Activated naive CD4-positive, alpha-beta T cell treated with anti-CD3 and anti-CD28 coated beads, Interleukin-2, amount 50 U/mL, for 24 hours (primary cell): Measurements from ENCODE around the gene ZNF581.

Experiments
- H3K27ac Mint-ChIP-seq: one replicate; pipeline ENCODE4 v1.8.0; 2021; ENCODE audit warnings: mild to moderate bottlenecking, mixed read lengths
- H3K27me3 Mint-ChIP-seq: one replicate; pipeline ENCODE4 v1.8.0; 2021; ENCODE audit warnings: mixed read lengths
- H3K36me3 Mint-ChIP-seq: one replicate; pipeline ENCODE4 v1.8.0; 2021; ENCODE audit warnings: mixed read lengths
- H3K4me1 Mint-ChIP-seq: one replicate; pipeline ENCODE4 v1.8.0; 2021; ENCODE audit warnings: mixed read lengths
- H3K4me3 Mint-ChIP-seq: one replicate; pipeline ENCODE4 v1.8.0; 2021; ENCODE audit warnings: mild to moderate bottlenecking, mixed read lengths
- H3K9me3 Mint-ChIP-seq: one replicate; pipeline ENCODE4 v1.8.0; 2021; ENCODE audit warnings: mixed read lengths

The ZNF581 gene

DNA sequence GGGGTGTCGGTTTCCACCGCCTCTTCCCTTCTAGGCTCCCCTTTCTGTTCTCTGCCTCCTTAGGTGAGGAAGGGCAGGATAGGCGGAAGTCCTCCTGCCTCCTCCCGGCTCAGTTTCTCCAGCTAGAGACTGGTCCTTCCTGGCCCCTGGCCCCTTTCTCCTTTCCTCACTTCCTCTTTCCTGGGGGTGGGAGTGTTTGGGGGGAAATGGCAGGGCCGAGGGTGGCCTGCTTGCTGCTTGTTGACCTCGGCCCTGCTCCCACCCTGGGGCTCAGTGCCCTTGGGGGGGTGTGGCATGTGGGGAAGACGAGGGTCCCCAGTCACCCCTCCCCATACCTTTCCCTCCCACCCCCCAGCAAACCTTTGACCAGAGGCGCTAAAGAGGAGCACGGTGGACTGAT is 16.4 kb downstream of the ZNF581 start:
- Mint-ChIP-seq H3K4me1 (peaks cover 58% of the 10 kb centered on the region), H3K36me3 (peaks cover 16% of the 10 kb centered on the region), H3K9me3 (no peaks in the 10 kb centered on the region), H3K27me3 (no peaks in the 10 kb centered on the region), H3K27ac (peak overlapping the region; percentile 92), H3K4me3 (peak overlapping the region; percentile 51)

DNA sequence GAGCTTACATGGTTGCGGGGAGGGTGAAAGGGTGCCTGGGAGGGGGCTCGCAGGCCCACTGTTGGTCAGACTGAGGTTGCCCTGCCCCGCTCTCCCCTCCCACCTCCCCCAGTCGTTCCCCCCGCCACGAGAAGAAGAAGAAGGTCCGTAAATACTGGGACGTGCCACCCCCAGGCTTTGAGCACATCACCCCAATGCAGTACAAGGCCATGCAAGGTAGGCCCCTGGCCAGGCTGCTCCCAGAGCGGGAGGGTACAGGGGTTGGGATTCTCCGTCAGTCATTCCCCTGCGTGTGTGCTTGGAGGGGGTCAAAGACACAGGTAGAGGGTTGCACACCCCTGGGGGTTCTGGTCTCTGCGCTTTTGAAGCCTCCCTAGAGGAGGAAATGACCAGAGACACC is 17.0 kb downstream of the ZNF581 start:
- peak overlapping the region; percentile 17 for H3K27ac Mint-ChIP-seq
- no peaks in the 10 kb centered on the region for H3K27me3 Mint-ChIP-seq
- H3K9me3 Mint-ChIP-seq = no peaks in the 10 kb centered on the region
- no peak overlapping the region for H3K4me3 Mint-ChIP-seq
- peaks cover 16% of the 10 kb centered on the region for H3K36me3 Mint-ChIP-seq
- peaks cover 58% of the 10 kb centered on the region for H3K4me1 Mint-ChIP-seq

DNA sequence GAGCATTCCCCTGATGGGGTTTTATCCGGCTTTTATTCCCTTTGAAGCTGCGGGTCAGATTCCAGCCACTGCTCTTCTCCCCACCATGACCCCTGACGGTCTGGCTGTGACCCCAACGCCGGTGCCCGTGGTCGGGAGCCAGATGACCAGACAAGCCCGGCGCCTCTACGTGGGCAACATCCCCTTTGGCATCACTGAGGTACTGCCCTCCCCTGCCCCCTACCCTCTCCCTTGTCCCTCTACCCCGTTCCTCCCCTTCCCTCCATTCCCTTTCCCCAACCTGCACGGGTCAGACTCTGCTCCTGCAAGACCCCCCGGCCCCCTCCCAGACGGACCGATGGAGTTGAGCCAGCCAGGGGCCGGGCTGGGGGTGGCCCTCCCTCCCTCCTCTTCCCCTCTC is 17.5 kb downstream of the ZNF581 start:
- H3K9me3 Mint-ChIP-seq = no peaks in the 10 kb centered on the region
- no peak overlapping the region for H3K27ac Mint-ChIP-seq
- H3K27me3 Mint-ChIP-seq = no peaks in the 10 kb centered on the region
- peaks cover 55% of the 10 kb centered on the region for H3K4me1 Mint-ChIP-seq
- peaks cover 13% of the 10 kb centered on the region for H3K36me3 Mint-ChIP-seq
- no peak overlapping the region for H3K4me3 Mint-ChIP-seq

DNA sequence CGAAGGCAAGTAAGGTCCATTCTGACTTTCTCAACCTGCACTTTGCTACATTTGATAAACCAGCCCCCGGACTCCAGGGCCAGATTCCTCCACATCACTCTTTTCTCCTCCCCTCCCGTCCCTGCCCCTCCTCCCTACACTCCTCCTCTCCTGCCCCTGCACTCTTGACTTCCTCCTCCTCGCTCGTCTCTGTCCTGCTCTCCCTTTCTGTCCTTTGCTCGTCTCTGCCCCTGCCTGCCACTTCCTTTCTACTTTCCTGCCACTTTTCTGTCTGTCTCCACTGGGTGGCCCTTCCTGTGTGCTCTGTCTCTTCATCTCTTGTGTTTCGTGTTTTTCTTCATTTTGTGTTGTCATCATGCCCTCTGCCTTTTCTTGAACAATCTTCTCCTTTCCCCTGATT is 18.4 kb downstream of the ZNF581 start:
- Mint-ChIP-seq H3K4me1 (peaks cover 55% of the 10 kb centered on the region), H3K27ac (peak overlapping the region; percentile 51), H3K36me3 (peaks cover 9% of the 10 kb centered on the region), H3K4me3 (peak overlapping the region; percentile 43), H3K9me3 (no peaks in the 10 kb centered on the region), H3K27me3 (no peaks in the 10 kb centered on the region)

DNA sequence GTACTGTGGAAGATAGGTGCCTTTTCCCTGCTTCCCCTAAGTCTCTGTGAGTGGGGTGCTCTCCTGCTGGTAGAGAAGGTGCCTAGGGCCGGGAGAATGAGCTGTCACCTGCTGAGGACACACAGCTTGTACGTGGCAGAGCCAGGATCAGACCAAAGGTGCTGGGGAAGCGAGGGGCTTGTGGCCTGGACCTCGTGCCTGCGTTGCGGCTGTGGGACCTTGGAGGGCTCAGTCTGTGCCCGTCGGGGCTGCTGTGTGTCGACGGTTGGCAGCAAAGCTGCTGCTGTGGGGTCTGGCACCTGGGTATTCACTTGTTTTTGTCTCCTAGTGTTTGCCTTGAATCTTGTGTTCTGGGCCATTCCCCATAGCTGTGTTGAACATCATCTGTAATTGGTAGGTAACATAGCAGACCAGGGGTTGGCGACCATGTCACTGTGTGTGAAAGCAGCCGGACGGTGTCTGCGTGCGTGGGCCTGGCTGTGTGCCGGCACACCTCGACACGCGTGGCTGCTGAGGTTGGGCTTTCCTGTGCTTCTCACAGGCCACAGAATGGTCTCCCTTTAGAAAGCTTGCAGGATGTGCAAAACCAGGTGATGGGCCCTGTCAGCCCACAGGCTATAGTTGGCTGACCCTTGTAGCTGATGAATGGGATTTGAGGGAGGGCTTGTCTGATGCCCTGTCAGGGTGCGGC is 20.5 kb downstream of the ZNF581 start:
- H3K9me3 Mint-ChIP-seq = no peaks in the 10 kb centered on the region
- H3K27ac Mint-ChIP-seq = no peak overlapping the region
- H3K4me3 Mint-ChIP-seq = no peak overlapping the region
- peaks cover 40% of the 10 kb centered on the region for H3K4me1 Mint-ChIP-seq
- H3K27me3 Mint-ChIP-seq = no peaks in the 10 kb centered on the region
- H3K36me3 Mint-ChIP-seq = peaks cover 9% of the 10 kb centered on the region

DNA sequence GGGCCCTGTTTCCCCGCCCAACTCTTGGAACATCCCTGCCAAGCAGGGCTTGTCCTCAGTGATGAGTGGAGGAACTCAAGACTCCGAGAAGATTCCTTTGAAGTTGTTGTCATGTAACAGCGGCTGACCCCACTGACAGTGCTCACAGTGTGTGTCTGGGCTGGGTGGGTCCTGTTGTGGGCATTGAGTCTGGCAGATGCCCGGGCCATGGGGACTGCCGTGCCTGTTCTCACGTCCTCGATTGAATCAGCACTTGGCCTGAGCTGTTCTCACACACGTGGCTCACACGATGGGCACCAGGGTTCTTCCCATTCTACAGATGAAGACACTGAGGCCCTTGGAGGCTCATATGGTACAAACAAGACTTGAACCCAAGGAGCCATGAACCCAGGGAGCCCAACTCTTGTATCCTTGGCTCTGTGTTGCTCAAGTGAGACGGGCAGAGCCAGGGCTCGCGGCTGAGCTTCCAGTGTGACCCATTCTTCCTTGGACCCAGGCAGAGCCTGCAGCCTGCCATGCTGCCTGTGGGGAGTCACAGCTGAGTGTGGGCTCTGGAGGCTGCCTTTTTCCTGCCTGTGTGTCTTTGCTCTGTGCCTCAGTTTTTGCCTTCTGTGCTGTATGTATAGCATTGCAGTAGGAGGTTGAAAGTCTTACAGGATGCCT is 23.0 kb downstream of the ZNF581 start:
- H3K27ac Mint-ChIP-seq = no peak overlapping the region
- peaks cover 11% of the 10 kb centered on the region for H3K36me3 Mint-ChIP-seq
- H3K4me3 Mint-ChIP-seq = no peak overlapping the region
- H3K4me1 Mint-ChIP-seq = peaks cover 36% of the 10 kb centered on the region
- no peaks in the 10 kb centered on the region for H3K9me3 Mint-ChIP-seq
- no peaks in the 10 kb centered on the region for H3K27me3 Mint-ChIP-seq

DNA sequence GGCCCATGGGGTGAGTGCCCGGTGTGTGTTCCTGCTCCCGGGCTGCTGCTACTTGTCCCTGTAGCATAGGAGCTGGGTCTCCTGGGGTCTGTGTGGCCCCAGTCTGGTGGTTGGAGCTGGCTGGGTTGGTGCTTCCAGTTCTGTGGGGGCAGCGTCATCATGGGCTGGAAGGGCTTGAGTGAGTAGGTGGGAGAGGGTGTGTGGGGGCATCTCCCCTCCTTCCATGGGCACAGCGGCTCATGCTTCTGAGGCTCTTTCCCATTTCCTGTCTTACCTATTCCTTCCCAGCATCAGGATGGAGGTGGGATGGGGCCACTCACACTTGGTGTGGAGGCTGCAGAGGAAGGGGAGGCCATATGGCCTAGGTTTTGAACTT is 23.5 kb downstream of the ZNF581 start:
- Mint-ChIP-seq H3K4me1 (peaks cover 33% of the 10 kb centered on the region), H3K36me3 (peaks cover 9% of the 10 kb centered on the region), H3K27me3 (no peaks in the 10 kb centered on the region), H3K9me3 (no peaks in the 10 kb centered on the region), H3K27ac (no peak overlapping the region), H3K4me3 (no peak overlapping the region)

DNA sequence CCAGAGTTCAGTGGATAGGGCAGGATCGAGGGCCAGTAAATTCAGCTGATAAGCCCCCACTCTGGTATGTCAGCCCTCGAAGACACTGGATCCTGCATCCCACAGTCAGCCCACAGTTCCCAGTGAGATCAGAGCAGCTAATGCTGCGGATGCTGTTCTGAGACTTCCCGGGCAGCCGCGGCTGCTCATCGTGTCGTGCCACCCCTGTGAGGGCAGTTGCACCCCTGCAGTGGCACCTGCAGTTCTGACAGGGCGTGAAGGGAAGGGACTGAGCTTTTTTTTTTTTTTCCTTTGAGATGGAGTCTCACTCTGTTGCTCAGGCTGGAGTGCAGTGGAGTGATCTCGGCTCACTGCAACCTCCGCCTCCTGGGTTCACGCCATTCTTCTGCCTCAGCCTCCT is 24.1 kb downstream of the ZNF581 start:
- Mint-ChIP-seq H3K27me3 (no peaks in the 10 kb centered on the region), H3K27ac (no peak overlapping the region), H3K9me3 (no peaks in the 10 kb centered on the region), H3K4me1 (peaks cover 35% of the 10 kb centered on the region), H3K4me3 (no peak overlapping the region), H3K36me3 (peaks cover 8% of the 10 kb centered on the region)

DNA sequence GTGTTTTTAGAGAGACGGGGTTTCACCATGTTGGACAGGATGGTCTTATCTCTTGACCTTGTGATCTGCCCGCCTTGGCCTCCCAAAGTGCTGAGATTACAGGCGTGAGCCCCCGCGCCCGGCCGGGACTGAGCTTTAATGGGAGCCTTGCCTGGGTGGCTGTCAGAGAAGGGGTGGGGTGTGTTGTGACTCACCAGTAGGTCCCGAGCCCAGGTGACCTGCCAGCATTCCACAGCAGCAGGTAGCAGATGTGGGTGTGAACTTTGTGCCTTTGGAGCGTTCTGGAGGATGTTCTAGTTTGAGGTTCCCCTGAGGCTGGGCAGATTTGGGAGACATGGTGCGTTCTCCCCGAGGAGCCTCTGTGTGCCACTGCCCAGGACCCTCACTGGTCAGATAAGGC is 24.5 kb downstream of the ZNF581 start:
- no peak overlapping the region for H3K4me3 Mint-ChIP-seq
- no peaks in the 10 kb centered on the region for H3K9me3 Mint-ChIP-seq
- H3K4me1 Mint-ChIP-seq = peaks cover 31% of the 10 kb centered on the region
- H3K36me3 Mint-ChIP-seq = peaks cover 5% of the 10 kb centered on the region
- H3K27ac Mint-ChIP-seq = no peak overlapping the region
- no peaks in the 10 kb centered on the region for H3K27me3 Mint-ChIP-seq

DNA sequence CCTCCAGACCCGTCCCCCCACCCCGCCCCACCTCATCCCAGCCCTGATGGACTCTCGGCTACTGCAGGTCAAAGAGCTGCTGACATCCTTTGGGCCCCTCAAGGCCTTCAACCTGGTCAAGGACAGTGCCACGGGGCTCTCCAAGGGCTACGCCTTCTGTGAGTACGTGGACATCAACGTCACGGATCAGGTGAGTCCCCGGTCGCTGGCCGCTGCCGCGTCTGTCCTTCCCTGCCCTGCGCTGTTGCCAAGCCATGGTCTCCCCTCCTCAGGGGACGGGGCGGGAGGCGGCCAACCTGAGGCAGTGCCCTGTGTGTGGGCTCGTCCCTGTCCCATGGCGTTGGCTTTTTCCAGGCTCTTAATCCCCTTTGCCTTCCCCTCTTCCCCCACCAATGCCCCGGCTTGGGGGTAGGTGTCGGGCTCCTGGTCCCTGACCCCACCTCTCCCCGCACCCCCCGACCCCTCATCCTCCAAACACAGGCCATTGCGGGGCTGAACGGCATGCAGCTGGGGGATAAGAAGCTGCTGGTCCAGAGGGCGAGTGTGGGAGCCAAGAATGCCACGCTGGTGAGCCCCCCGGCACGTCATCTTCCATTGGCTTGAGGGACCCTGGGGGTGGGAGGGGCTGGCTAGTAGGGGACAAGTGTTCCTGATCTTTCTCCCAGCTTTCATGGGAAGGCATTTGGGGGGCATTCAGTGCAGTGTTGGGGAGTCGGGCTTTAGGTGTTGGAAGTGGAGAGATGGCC is 25.3 kb downstream of the ZNF581 start:
- peaks cover 31% of the 10 kb centered on the region for H3K4me1 Mint-ChIP-seq
- peaks cover 4% of the 10 kb centered on the region for H3K36me3 Mint-ChIP-seq
- no peaks in the 10 kb centered on the region for H3K9me3 Mint-ChIP-seq
- H3K27ac Mint-ChIP-seq = no peak overlapping the region
- no peaks in the 10 kb centered on the region for H3K27me3 Mint-ChIP-seq
- no peak overlapping the region for H3K4me3 Mint-ChIP-seq

DNA sequence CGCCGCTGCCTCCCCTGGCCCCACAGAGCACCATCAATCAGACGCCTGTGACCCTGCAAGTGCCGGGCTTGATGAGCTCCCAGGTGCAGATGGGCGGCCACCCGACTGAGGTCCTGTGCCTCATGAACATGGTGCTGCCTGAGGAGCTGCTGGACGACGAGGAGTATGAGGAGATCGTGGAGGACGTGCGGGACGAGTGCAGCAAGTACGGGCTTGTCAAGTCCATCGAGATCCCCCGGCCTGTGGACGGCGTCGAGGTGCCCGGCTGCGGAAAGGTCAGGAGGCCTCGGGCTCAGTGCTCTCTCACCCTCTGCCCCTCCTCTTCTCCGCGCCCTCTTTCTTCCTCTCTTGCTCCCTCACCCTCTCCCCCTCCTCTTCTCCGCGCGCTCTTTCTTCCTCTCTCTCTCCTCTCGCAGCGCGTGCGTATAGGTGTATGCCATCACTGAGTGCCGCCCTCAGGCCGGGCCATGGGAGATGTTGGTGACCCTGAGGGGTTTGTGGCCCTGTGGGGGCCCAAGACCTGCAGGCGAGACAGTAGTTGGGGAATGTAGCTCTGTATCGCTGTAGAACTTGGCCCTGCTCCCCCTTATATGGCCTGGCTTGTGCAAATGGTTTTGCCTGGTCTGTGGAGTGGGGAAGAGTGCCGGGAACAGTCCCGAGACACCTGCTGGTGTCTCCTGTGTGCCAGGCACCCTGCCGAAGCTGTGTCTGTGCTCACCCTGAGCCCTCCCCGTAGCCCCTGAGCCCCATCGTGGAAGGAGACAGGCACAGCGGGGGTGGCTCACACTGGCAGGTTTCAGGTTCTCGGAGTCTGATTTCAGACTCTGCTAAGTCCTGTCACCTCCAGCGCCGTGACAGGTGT is 26.2 kb downstream of the ZNF581 start:
- Mint-ChIP-seq H3K36me3 (peaks cover 6% of the 10 kb centered on the region), H3K4me1 (peaks cover 31% of the 10 kb centered on the region), H3K27ac (no peak overlapping the region), H3K4me3 (no peak overlapping the region), H3K27me3 (no peaks in the 10 kb centered on the region), H3K9me3 (no peaks in the 10 kb centered on the region)

DNA sequence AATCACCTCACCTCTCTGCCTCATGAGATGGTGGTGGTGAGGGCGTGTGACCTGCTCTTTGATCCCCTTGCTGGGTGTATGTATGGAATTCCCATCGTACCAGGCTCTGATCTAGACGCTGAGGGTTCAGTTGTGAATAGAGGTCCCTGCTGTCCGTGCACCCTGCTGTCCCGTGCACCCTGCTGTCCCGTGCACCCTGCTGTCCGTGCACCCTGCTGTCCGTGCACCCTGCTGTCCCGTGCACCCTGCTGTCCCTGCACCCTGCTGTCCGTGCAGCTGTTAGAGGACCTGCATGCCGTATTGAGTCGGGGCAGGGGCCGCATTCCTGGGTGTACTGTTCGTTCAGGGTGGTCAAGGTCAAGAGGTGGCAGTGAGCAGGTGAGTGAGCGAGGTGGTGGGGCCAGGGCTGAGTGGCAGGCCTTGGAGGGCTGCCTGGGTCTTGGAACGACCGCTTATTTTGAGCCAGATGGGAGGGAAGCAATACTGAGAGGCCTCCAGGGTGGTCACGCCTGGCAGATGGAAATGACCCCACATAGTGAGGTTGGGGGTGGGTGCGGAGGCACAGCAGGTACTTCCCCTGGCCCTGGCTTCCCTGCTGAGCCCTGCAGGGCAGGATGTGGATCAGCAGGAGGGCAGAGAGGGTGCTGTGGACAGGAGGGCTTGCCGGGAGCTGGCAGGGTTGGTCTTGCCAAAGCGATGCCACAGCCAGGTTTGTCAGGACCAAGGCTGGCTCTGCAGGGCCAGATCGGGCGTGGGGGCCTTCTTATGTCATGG is 27.0 kb downstream of the ZNF581 start:
- H3K4me1 Mint-ChIP-seq = peaks cover 33% of the 10 kb centered on the region

DNA sequence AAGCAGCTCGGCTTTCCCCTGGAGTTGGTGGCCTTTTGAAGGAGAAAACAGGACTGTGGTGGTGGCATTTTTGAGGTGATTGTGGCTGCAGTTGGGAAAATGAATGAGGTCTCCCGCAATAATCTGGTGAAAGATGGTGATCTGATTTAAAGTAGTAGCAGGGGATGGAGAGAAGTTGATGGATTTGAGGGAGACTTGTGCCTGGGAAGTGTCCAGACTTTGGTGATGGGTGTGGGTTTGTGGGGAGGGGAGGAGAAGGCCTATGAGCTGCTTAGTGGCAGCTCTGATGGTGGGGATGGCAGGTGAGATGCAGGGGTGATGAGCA is 27.6 kb downstream of the ZNF581 start:
- Mint-ChIP-seq H3K27ac (peak overlapping the region; percentile 32), H3K36me3 (peaks cover 9% of the 10 kb centered on the region), H3K4me1 (peaks cover 39% of the 10 kb centered on the region), H3K27me3 (no peaks in the 10 kb centered on the region), H3K4me3 (no peak overlapping the region), H3K9me3 (no peaks in the 10 kb centered on the region)

More for the DNA sequence above, 27.0 kb downstream of the ZNF581 start:
- Mint-ChIP-seq H3K4me3 (no peak overlapping the region), H3K36me3 (peaks cover 8% of the 10 kb centered on the region), H3K27ac (peak overlapping the region; percentile 55), H3K9me3 (no peaks in the 10 kb centered on the region), H3K27me3 (no peaks in the 10 kb centered on the region)

DNA sequence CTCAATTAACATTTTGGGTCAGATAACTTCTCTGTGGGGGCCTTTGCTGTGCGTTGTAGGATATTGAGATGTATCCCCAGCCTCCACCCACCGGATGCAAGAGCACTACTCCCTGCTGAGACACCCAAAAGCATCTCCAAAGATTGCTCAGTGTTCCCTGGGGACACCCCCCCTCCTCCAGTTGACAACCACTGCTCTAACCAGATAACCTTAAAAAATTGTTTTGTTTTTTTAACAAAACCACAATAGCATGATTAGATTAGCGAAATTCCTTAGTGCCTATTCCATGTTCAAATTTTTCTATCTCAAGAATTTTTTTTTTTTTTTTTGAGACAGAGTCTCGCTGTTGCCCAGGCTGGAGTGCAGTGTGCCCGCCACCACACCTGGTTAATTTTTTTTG is 29.0 kb downstream of the ZNF581 start:
- Mint-ChIP-seq H3K27ac (peak overlapping the region; percentile 70), H3K36me3 (peaks cover 9% of the 10 kb centered on the region), H3K4me3 (no peak overlapping the region), H3K4me1 (peaks cover 49% of the 10 kb centered on the region), H3K9me3 (no peaks in the 10 kb centered on the region), H3K27me3 (no peaks in the 10 kb centered on the region)

DNA sequence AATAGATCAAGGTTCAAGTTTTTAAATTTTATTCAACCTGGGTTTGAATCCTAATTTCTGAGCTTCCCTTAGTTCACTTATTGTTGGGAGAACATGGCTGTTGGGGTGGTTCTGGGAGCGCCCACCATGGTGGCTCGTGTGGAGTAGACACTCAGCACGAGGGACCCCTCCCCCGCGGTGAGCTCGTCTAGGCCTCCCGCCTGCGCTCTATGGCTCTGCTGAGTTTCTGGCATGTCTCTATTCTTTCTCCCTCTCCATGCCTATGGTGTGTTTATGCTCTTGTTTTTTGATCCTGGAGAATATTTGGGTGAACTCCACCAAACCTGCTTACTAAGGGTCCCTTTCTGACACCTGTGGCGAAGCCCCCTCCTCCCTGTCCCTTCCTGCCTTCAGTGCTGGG is 30.0 kb downstream of the ZNF581 start:
- H3K4me1 Mint-ChIP-seq = peaks cover 60% of the 10 kb centered on the region
- no peaks in the 10 kb centered on the region for H3K27me3 Mint-ChIP-seq
- peaks cover 9% of the 10 kb centered on the region for H3K36me3 Mint-ChIP-seq
- peak overlapping the region; percentile 6 for H3K4me3 Mint-ChIP-seq
- H3K9me3 Mint-ChIP-seq = no peaks in the 10 kb centered on the region
- H3K27ac Mint-ChIP-seq = peak overlapping the region; percentile 71
